Left lung (tissue), 10 donors: ENCODE measurements around the gene OPRL1. TPM values are rescaled to one million over a fixed set of nuclear protein-coding genes. Genes with fewer than 3 reads are reported as not detected.
A peak's percentile ranks its signal among the peaks of the same experiment; 100 is the strongest.

Source experiments
- ATAC-seq: fragments of 200-7000 bp; cut with Tn5 transposase; one replicate; pipeline ENCODE4 v1.9.1; 2020; ENCODE audit warnings: moderate library complexity
- DNase-seq, 4 donors: peaks; one replicate each; pipeline ENCODE4 v3.0.0-alpha.2; 2013 to 2020
- H3K27ac ChIP-seq, 2 donors: fragments of 200-600 bp; sonication (generic) in 1 of 2; one replicate each; pipeline versions ENCODE4 v1.5.0 to v1.8.0; 2020 to 2021
- H3K27me3 ChIP-seq, 2 donors: fragments of 200-600 bp; sonication (generic) in 1 of 2; one replicate each; pipeline versions ENCODE4 v1.5.0 to v1.8.0; 2020 to 2021
- H3K36me3 ChIP-seq, 2 donors: fragments of 200-600 bp; sonication (generic) in 1 of 2; one replicate each; pipeline versions ENCODE4 v1.5.0 to v1.8.0; 2020 to 2021
- H3K4me1 ChIP-seq, 2 donors: fragments of 200-600 bp; one replicate each; pipeline ENCODE4 v1.8.0; 2021
- H3K4me3 ChIP-seq, 2 donors: fragments of 200-600 bp; sonication (generic) in 1 of 2; one replicate each; pipeline versions ENCODE4 v1.5.0 to v1.8.0; 2020 to 2021; ENCODE audit warnings: mild to moderate bottlenecking in 1 of 2
- H3K9me3 ChIP-seq, 2 donors: fragments of 200-600 bp; sonication (generic) in 1 of 2; one replicate each; pipeline versions ENCODE4 v1.5.0 to v1.8.0; 2020 to 2021
- CTCF ChIP-seq, 2 donors: fragments of 200-600 bp; sonication (generic) in 1 of 2; IDR thresholded peaks; one replicate each; pipeline versions ENCODE4 v1.5.0 to v1.8.0; 2021; ENCODE audit warnings: antibody characterized with exemption in 2 of 2
- intact Hi-C, 2 donors: fragments of 100-400 bp; cut with DNase I; formaldehyde crosslinking; loops; one replicate each; pipeline versions ENCODE4 v1.11.2 to v1.14.2; 2022
- polyA plus RNA-seq, 6 donors: library from polyadenylated mRNA; unstranded; fragments of 120-200 nt; gene quantifications; one replicate each; pipeline ENCODE4 v1.2.1, GENCODE V29; 2013; ENCODE audit not compliant: insufficient read length in 6 of 6
- total RNA-seq, 2 donors: library from RNA; stranded (reverse); fragmentation: NEBNext Ultra II Directional; extraction: Animal tissue kit (Norgen Biotek cat#: 25700); gene quantifications; one replicate each; pipeline ENCODE4 v1.2.1, GENCODE V29; 2021
- donor health status: DM: no; HTN: yes; CAD: no.
- donor health status: DM: no; HTN: no; CAD: no.

The OPRL1 gene
- total and polyA plus RNA-seq, 8 donors: 1.8 to 2.5 (median 2.2) TPM

- DNase-seq (no peak), ATAC-seq (no peak)
- H3K27me3 ChIP-seq: peaks cover 22 to 92% of the 10 kb centered on the region in 2 donors
- intact Hi-C loops: no loop called here
- H3K36me3 ChIP-seq: no peaks in the 10 kb centered on the region
- no peak for TF ChIP-seq CTCF (IDR thresholded peaks at IDR 0.05)
- H3K4me1 ChIP-seq: peaks cover 6 to 52% of the 10 kb centered on the region in 2 donors
- H3K4me3 ChIP-seq: no peak overlapping the region
- peak overlapping the region; percentile 71 to 76 for H3K27ac ChIP-seq
- no peaks in the 10 kb centered on the region for H3K9me3 ChIP-seq
These were observed 26.7 kb upstream of the OPRL1 start for GRCh38 chr20:64052987-64053840.

GRCh38 chr20:64053841-64054661 is 25.8 kb upstream of the OPRL1 start:
- Histone ChIP-seq H3K27ac (peak overlapping the region; percentile 77), H3K27me3 (peaks cover 15 to 84% of the 10 kb centered on the region in 2 donors), H3K9me3 (no peaks in the 10 kb centered on the region), H3K36me3 (no peaks in the 10 kb centered on the region), H3K4me1 (peaks cover 6 to 48% of the 10 kb centered on the region in 2 donors), H3K4me3 (no peak overlapping the region)
- DNase-seq (peak in 2 of 4 donors; percentile 73 to 91), ATAC-seq (peak; percentile 19)
- no peak for TF ChIP-seq CTCF (IDR thresholded peaks at IDR 0.05)
- intact Hi-C loops: no loop called here

GRCh38 chr20:64055396-64055892 is 24.4 kb upstream of the OPRL1 start:
- peaks cover 5 to 70% of the 10 kb centered on the region in 2 donors for H3K27me3 ChIP-seq
- ATAC-seq (no peak), DNase-seq (no peak)
- H3K27ac ChIP-seq: peak overlapping the region; percentile 77
- TF ChIP-seq CTCF (IDR thresholded peaks at IDR 0.05): no peak
- H3K4me1 ChIP-seq: peaks cover 6 to 43% of the 10 kb centered on the region in 2 donors
- H3K36me3 ChIP-seq: no peaks in the 10 kb centered on the region
- H3K4me3 ChIP-seq: no peak overlapping the region
- no peaks in the 10 kb centered on the region for H3K9me3 ChIP-seq
- intact Hi-C loops: no loop called here

GRCh38 chr20:64055893-64056638 is 23.8 kb upstream of the OPRL1 start:
- no peak overlapping the region for H3K4me3 ChIP-seq
- no peaks in the 10 kb centered on the region for H3K36me3 ChIP-seq
- H3K9me3 ChIP-seq: no peaks in the 10 kb centered on the region
- peaks cover 0 to 63% of the 10 kb centered on the region in 2 donors for H3K27me3 ChIP-seq
- peak in 1 of 4 donors; percentile 74 for DNase-seq
- H3K4me1 ChIP-seq: peaks cover 6 to 43% of the 10 kb centered on the region in 2 donors
- intact Hi-C loops: no loop called here
- peak; percentile 9 for ATAC-seq
- peak in 1 of 2 donors; percentile 12 for TF ChIP-seq CTCF (IDR thresholded peaks at IDR 0.05)
- H3K27ac ChIP-seq: peak overlapping the region; percentile 77
